Heart right ventricle (tissue), 16 donors: ENCODE data around the gene MBD3. TPM values are rescaled to one million over a fixed set of nuclear protein-coding genes. Genes with fewer than 3 reads are reported as not detected.
A peak's percentile ranks its signal among the peaks of the same experiment; 100 is the strongest.
"Not testable (repeated sequence)": the region's sequence is repeated elsewhere in the genome, so short reads cannot be mapped to it uniquely, and the experiment has no call there.

Experiments used
- ATAC-seq, 8 donors: fragments of 200-7000 bp; cut with Tn5 transposase; one replicate each; pipeline ENCODE4 v1.9.1; 2020; ENCODE audit warnings: mild to moderate bottlenecking in 8 of 8, moderate library complexity in 8 of 8, moderate number of reproducible peaks in 1 of 8
- DNase-seq, 2 donors: peaks; one replicate each; pipeline ENCODE4 v3.0.0-alpha.2; 2020
- H3K27ac ChIP-seq, 10 donors: fragments of 200-600 bp; sonication (generic) in 2 of 10; one replicate each; pipeline versions ENCODE4 v1.5.0 to v1.8.0; 2020 to 2022; ENCODE audit warnings: mild to moderate bottlenecking in 3 of 10
- H3K27me3 ChIP-seq, 7 donors: fragments of 200-600 bp; one replicate each; pipeline ENCODE4 v1.8.0; 2021 to 2022; ENCODE audit warnings: mild to moderate bottlenecking in 2 of 7
- H3K36me3 ChIP-seq, 9 donors: fragments of 200-600 bp; sonication (generic) in 1 of 9; one replicate each; pipeline versions ENCODE4 v1.5.0 to v1.8.0; 2020 to 2022; ENCODE audit warnings: mild to moderate bottlenecking in 2 of 9
- H3K4me1 ChIP-seq, 9 donors: fragments of 200-600 bp; sonication (generic) in 1 of 9; one replicate each; pipeline versions ENCODE4 v1.5.0 to v1.8.0; 2020 to 2022; ENCODE audit warnings: mild to moderate bottlenecking in 4 of 9
- H3K4me3 ChIP-seq, 10 donors: fragments of 200-600 bp; sonication (generic) in 2 of 10; one replicate each; pipeline versions ENCODE4 v1.5.0 to v1.8.0; 2020 to 2022; ENCODE audit warnings: mild to moderate bottlenecking in 7 of 10, moderate library complexity in 2 of 10
- H3K9me3 ChIP-seq, 11 donors: fragments of 200-600 bp in 10 of 11; sonication (generic) in 2 of 11; one replicate each; pipeline versions ENCODE4 v1.5.0 to v1.8.0; 2013 to 2022; ENCODE audit warnings: mild to moderate bottlenecking in 2 of 11, control low read depth in 1 of 11, moderate library complexity in 1 of 11
- WGBS, 2 donors: extraction: QIAGEN DNeasy Blood & Tissue Kit; methylation state at CpG; one replicate each; pipeline ENCODE4 v1.1.7; 2013; ENCODE audit warnings: inconsistent platforms in 1 of 2; 5-methylcytosine and 5-hydroxymethylcytosine counted together
- intact Hi-C, 10 donors: fragments of 100-400 bp; cut with DNase I; formaldehyde crosslinking; loops; one replicate each; pipeline versions ENCODE4 v1.11.1 to v1.14.2; 2022
- long read RNA-seq, 3 donors: library from polyadenylated mRNA; unstranded; transcript quantifications; one replicate each; pipeline ENCODE4 v2.0.0, GENCODE V29; 2020 to 2021
- polyA plus RNA-seq, 2 donors: library from polyadenylated mRNA; stranded (reverse); fragments of 200-250 nt; gene quantifications; one replicate each; pipeline ENCODE4 v1.2.3, GENCODE V29; 2013
- total RNA-seq, 10 donors: library from RNA; stranded (reverse); fragmentation: NEBNext Ultra II Directional in 3 of 10; extraction: Animal tissue kit (Norgen Biotek cat#: 25700) in 3 of 10; gene quantifications; one replicate each; pipeline versions ENCODE4 v1.2.1 to v1.2.4, GENCODE V29; 2021 to 2023
- TF ChIP-seq, protein P1 (sequence below), 9 donors: fragments of 200-600 bp; sonication (generic) in 2 of 9; IDR thresholded peaks; one replicate each; pipeline versions ENCODE4 v1.5.0 to v1.8.0; 2021 to 2022; ENCODE audit warnings: antibody characterized with exemption in 9 of 9, mild to moderate bottlenecking in 5 of 9, moderate library complexity in 1 of 9
- donor health status: Arrhythmogenic right ventricular cardiomyopathy.
- donor health status: ischemic (EF 13 %, LVEDD 7.1; RV severe dilation, severe dysfunction).
- donor health status: healthy with polysubstance abuse.
- donor health status: DM: no; HTN: yes; CAD: no.
- donor health status: DM: no; HTN: no; CAD: no.
- donor health status: ischemic (EF 25% LVEDD 6.9; RV normal size, moderate dysfunction).
- donor health status: ischemic (EF 25% LVEDD 5.7; RV mildly dilated, moderate dysfunction).
- donor health status: healthy.
- donor health status: DM: yes; HTN: yes; CAD: no.
- donor health status: Ischemic cardiomyopathy.
- donor health status: ischemic (EF 35%, LVEDD 5.7; RV mildly dilated, moderate dysfunction).
- donor health status: nonischemic (EF 11% LVEDD 7.7; RV severe dilation, severe dysfunction).
- donor health status: DM: yes; HTN: yes; CAD: no.
- donor health status: PGD.
- donor health status: ischemic (EF 29% LVEDD 5.4; RV normal size, mild dysfunction).
- donor health status: nonischemic (EF 23%, LVEDD 6.1; RV moderate dilation, normal function).

MBD3 gene, protein sequence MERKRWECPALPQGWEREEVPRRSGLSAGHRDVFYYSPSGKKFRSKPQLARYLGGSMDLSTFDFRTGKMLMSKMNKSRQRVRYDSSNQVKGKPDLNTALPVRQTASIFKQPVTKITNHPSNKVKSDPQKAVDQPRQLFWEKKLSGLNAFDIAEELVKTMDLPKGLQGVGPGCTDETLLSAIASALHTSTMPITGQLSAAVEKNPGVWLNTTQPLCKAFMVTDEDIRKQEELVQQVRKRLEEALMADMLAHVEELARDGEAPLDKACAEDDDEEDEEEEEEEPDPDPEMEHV
- total RNA-seq, result 100 to 1,000 TPM in 1 of 10 donors, 10 to 100 TPM in 9; 34.5 to 101 (median 47.7) TPM
- 100 to 1,000 TPM; 111 to 125 TPM for polyA plus RNA-seq
- long read RNA-seq, donor 1, full-length matches to known transcripts, result 217 of 281 reads
- long read RNA-seq, donor 1, partial matches to known transcripts, result 25 of 281 reads
- long read RNA-seq, donor 1, other reads (novel, unspliced or antisense), result 39 of 281 reads
- long read RNA-seq, donor 2, full-length matches to known transcripts, result 109 of 152 reads
- long read RNA-seq, donor 2, partial matches to known transcripts, result 23 of 152 reads
- long read RNA-seq, donor 2, other reads (novel, unspliced or antisense), result 20 of 152 reads
- long read RNA-seq, donor 3, full-length matches to known transcripts, result 31 of 87 reads
- long read RNA-seq, donor 3, partial matches to known transcripts, result 33 of 87 reads
- long read RNA-seq, donor 3, other reads (novel, unspliced or antisense), result 23 of 87 reads

DNA sequence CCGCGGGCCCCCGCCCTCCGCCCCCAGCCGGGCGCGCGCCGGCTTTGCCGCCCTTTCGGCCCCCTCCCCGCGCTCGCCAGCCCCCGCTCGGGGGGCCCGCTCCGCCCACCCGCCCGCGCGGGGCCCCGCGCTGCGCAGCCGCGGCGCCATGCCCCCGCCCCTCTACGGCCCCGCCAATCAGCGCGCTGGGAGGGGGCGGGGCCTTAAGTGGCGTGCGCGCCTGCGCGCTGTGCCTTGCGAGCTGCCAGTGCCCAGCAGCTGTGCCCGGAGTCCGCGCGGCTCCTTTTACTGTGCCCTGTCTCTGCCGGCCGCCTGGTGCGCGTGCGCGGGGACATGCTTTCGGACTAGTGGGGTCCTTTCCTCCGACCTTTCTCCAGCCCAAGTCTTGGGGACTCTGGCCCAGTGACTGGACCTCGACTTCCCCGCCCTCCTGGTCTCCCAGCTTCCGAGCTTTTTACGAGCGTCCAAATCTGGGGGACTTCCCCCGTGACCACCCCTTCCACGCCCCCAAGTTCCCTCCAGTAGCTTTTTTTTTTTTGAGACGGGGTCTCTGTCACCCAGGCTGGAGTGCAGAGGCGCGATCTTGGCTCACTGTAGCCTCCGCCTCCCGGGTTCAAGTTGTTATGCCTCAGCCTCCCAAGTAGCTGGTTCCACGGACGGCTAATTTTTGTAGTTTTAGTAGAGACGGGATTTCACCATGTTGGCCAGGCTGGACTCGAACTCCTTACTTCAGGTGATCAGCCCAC is at the start of gene MBD3:
TSS of gene MBD3 (minus strand) at position 111 of the 746 bp plus-strand sequence. CDS start 234 bp downstream, outside the sequence.
- peak within 1 kb of the TSS; percentile 85 to 99 (median 96) for H3K27ac ChIP-seq
- DNase-seq (peak; percentile 91 to 94), ATAC-seq (peak; percentile 90 to 97 (median 94))
- WGBS, 2 donors, result 1 to 2% methylated on average over 59 to 61 of the region's 68 CpGs
- H3K36me3 ChIP-seq, result peaks cover 0 to 42% (median 26%) of the 10 kb centered on the region in 9 donors
- peak within 1 kb of the TSS; percentile 63 to 90 (median 77) for H3K4me3 ChIP-seq
- H3K4me1 ChIP-seq, result peaks cover 4 to 29% (median 26%) of the 10 kb centered on the region in 9 donors
- intact Hi-C loops, result loop anchor here in 1 of 10 donors (1.0 kb wide), 1 partner anchor 12 kb away; the partner anchor contains the start of gene UQCR11
- H3K9me3 ChIP-seq, result no peaks in the 10 kb centered on the region
- no peaks in the 10 kb centered on the region for H3K27me3 ChIP-seq
- TF ChIP-seq, protein P1, sequence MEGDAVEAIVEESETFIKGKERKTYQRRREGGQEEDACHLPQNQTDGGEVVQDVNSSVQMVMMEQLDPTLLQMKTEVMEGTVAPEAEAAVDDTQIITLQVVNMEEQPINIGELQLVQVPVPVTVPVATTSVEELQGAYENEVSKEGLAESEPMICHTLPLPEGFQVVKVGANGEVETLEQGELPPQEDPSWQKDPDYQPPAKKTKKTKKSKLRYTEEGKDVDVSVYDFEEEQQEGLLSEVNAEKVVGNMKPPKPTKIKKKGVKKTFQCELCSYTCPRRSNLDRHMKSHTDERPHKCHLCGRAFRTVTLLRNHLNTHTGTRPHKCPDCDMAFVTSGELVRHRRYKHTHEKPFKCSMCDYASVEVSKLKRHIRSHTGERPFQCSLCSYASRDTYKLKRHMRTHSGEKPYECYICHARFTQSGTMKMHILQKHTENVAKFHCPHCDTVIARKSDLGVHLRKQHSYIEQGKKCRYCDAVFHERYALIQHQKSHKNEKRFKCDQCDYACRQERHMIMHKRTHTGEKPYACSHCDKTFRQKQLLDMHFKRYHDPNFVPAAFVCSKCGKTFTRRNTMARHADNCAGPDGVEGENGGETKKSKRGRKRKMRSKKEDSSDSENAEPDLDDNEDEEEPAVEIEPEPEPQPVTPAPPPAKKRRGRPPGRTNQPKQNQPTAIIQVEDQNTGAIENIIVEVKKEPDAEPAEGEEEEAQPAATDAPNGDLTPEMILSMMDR (IDR thresholded peaks at IDR 0.05), result no peak

DNA sequence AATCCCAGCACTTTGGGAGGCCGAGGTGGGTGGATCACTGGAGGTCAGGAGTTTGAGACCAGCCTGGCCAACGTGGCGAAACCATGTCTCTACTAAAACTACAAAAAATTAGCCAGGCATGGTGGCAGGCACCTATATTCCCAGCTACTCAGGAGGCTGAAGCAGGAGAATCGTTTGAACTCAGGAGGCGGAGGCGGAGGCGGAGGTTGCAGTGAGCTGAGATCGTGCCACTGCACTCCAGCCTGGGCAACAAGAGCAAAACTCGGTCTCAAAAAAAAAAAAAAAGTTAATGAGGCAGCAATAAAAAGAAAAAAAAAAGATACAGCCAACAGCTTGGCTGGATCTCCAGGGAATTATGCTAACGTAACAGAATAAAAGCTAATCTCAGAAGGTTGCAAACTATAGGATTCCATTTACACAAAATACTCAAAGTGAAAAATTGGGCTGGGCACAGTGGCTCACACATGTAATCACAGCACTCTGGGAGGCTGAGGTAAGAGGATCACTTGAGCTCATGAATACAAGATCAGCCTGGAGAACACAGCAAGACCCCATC is 48.3 kb upstream of the MBD3 start:
- H3K4me1 ChIP-seq, intact Hi-C loops, H3K27me3 ChIP-seq, DNase-seq, ATAC-seq, H3K9me3 ChIP-seq, H3K27ac ChIP-seq, H3K4me3 ChIP-seq: not testable (repeated sequence)
- peaks cover 0 to 95% (median 2%) of the 10 kb centered on the region in 9 donors for H3K36me3 ChIP-seq
- 90 to 94% methylated on average over 10 of the region's 10 CpGs for WGBS, 2 donors

DNA sequence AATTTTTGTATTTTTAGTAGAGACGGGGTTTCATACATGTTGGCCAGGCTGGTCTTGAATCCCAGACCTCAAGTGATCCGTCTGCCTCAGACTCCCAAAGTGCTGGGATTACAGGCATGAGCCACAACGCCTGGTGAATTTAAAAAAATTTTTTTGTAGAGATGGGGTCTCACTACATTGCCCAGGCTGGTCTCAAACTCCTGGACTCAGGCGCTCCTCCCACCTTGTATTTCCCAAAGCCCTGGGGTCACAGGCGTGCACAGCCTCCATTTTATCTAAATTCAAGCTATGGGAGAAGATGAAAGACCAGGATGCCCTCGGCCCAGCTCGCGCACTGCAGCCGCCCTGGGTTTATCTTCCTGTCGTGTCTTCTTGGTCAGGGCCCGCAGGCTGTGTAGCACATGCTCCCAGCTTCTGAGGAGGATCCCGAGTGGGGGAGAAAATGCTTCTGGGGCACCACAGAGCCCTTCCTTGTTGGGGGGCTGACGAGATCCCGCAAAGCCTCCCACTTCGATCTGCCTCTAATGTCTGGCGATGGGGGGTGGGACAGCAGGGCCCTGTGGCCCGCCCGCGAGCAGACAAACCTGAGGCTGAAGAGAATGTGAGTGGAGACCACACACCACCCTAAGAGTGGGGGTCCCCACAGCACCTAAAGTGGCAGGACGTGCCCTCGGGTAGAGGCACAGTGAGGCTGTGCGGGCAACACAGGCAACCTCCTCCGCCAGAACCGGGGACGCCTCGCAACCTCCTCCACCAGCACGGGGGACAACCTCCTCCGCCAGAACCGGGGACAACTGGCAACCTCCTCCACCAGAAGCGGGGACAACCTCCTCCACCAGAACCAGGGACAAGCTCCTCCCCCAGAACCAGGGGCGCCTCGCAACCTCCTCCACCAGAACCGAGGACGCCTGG is 43.9 kb upstream of the MBD3 start:
- peaks cover 0 to 8% (median 0%) of the 10 kb centered on the region in 11 donors for H3K9me3 ChIP-seq
- no peak overlapping the region for H3K4me3 ChIP-seq
- no peak for ATAC-seq
- no peak overlapping the region for H3K27ac ChIP-seq
- no peaks in the 10 kb centered on the region for H3K27me3 ChIP-seq
- H3K4me1 ChIP-seq, result peaks cover 0 to 4% (median 0%) of the 10 kb centered on the region in 9 donors
- TF ChIP-seq, protein P1 (IDR thresholded peaks at IDR 0.05), result no peak
- no peak for DNase-seq
- 95 to 97% methylated on average over 34 of the region's 34 CpGs for WGBS, 2 donors
- H3K36me3 ChIP-seq, result peaks cover 0 to 77% (median 13%) of the 10 kb centered on the region in 9 donors
- intact Hi-C loops, result no loop called here

DNA sequence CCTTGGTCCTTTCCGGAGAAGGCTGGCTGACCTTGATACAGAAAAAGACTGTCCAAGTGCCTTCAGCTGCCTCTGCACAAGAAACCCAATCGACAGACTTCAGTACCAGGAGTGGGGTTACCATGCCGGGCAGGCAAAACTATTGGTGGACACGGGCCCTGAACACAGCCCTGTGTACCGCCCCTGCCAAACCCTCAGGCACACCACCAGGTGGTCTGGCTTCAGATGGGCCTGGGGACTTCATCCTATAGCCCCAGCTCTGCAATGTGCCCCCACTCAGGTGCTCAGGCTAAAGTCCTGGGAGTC is 42.2 kb upstream of the MBD3 start:
- Histone ChIP-seq H3K27me3 (no peaks in the 10 kb centered on the region), H3K27ac (no peak overlapping the region), H3K9me3 (peaks cover 0 to 8% (median 0%) of the 10 kb centered on the region in 11 donors), H3K4me3 (no peak overlapping the region), H3K36me3 (peaks cover 0 to 76% (median 14%) of the 10 kb centered on the region in 9 donors), H3K4me1 (peaks cover 0 to 4% (median 0%) of the 10 kb centered on the region in 9 donors)
- no peak for ATAC-seq
- 97 to 99% methylated on average over 5 of the region's 5 CpGs for WGBS, 2 donors
- intact Hi-C loops, result no loop called here
- TF ChIP-seq, protein P1 (IDR thresholded peaks at IDR 0.05), result no peak
- no peak for DNase-seq
